Measurements from ENCODE around the gene KLK7. TPM values are rescaled to one million over a fixed set of nuclear protein-coding genes. Genes with fewer than 3 reads are reported as not detected.

Gene KLK7
- total RNA-seq (2014; rRNA removed; shearing (Covaris generic)): not detected in 2 replicates

GRCh38 chr19:50983625-50984292, at the start of gene KLK7:
TSS of gene KLK7 (minus strand) at chr19:50983917. CDS start at chr19:50982399, 1,518 bp downstream.
- no peak for DNase-seq (ENCODE audit: low spot score)

DNA sequence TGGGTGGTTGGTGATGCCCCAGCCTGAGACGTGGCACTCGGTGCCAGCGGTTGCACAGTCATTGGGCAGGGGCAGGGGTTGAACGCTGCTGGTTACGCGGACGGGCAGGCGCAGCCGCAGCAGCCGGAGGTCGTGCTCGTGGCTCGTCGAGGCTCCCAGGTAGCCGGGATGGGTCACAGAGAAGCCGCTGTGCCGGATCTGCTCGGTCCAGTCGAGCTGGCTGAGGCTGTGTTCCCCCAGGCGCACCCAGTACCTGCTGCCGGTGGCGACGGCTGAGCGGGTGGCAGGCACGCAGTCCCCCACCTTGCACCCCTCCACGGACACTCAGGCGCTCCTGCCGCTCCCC, 48.1 kb upstream of the KLK7 start:
- no peak for DNase-seq (ENCODE audit: low spot score)

- DNase-seq (ENCODE audit: low spot score): no peak
Measured at GRCh38 chr19:51031220-51031879, 47.6 kb upstream of the KLK7 start.

DNA sequence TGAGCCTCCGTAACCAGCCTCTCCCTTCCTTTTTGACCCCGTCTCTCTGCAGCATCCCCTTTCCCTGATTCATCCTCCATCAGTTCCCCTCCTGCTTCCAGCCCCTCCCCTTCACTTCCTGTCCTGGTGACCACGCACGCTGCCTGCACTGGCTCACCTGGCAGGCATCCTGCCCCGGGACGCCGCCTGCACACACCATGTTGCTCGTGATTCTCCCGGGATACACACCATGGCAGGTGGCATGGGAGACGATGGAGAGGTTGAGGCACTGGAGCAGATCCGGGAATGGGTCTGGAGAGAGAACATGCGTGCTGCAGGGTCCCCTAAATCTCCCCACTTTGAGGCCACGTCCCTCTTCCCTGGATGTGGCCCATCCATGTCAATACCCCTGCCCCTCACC, 46.9 kb upstream of the KLK7 start:
- no peak for DNase-seq (ENCODE audit: low spot score)

GRCh38 chr19:51029718-51030117, 46.0 kb upstream of the KLK7 start:
- DNase-seq (ENCODE audit: low spot score): no peak

DNA sequence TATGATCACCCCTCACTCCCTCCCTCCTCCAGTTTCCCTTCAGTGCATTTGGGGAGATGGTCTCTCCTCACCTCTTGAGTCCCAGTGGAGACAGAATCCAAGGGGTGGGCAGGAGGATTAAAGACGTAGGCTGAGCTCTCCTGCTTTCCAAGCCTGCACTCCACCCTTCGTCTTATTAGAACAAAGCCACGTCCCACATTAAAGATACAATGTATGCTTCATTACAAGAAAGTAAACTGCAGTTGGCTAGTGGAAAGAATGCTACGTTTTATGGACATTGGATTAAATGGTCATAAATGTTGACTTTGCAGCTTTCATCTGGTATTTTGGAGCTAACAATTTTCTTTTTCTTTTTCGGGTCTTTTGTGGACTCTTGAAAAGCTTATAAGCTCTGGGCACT, 44.2 kb upstream of the KLK7 start:
- no peak for DNase-seq (ENCODE audit: low spot score)

GRCh38 chr19:51027126-51027806, 43.5 kb upstream of the KLK7 start:
- no peak for DNase-seq (ENCODE audit: low spot score)

DNA sequence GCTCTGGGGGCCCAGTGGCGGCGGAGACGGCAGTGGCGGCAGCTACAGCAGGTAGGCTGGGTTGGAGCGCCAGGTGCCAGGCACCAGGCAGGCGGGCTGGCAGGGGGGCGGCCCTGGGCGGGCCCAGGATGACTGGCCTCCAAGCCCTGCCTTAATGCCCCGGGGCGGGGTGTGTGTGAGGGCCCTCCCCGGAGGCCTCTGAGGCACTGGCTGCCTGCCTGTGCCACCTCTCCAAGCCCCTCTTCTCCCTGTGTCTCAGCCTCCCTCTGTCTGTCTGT, 42.8 kb upstream of the KLK7 start, which contains the start of gene KLK11:
Gene KLK11, minus strand, starts transcription at position 63 of the 278 bp plus-strand sequence. CDS start 985 bp downstream, outside the sequence.
- no peak for DNase-seq (ENCODE audit: low spot score)

- DNase-seq (ENCODE audit: low spot score): no peak
Measured at GRCh38 chr19:51025809-51026553, 42.3 kb upstream of the KLK7 start.

DNA sequence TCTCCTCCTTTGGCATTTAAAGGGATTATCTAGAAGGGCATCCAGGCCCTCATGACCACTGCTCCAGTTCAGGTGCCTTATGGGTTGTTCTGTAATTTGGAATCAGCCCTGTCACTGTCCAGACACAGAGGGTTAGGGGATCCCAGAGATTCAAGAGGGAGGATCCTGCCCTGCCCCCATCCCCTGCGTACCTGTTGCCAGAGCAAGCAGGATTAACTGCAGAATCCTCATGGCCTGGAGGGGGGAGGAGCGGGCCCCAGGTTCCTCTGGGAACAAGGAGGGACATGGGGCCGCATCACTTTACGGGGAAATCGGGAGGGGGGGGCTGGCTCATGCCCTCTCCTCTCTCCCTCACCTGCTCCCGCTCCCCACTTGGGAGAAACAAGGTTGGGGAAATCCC, 41.7 kb upstream of the KLK7 start:
- DNase-seq (ENCODE audit: low spot score): no peak

DNA sequence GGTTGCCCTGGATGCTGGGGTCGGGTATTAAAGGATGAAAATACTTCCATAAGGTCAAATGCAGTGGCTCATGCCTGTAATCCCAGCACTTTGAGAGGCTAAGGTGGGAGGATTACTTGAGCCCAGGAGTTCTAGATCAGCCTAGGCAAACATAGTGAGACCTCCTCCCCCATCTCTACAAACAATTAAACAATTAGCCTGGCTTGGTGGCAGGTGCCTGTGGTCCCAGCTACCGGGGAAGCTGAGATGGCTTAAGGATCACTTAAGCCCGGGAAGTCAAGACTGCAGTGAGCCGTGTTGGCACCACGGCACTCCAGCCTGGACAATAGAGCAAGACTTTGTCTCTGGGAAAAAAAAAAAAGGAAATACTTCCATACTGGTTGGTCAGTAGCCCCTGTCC, 41.2 kb upstream of the KLK7 start:
- no peak for DNase-seq (ENCODE audit: low spot score)

- no peak for DNase-seq (ENCODE audit: low spot score)
Measured at GRCh38 chr19:51023946-51024345, 40.2 kb upstream of the KLK7 start.

DNA sequence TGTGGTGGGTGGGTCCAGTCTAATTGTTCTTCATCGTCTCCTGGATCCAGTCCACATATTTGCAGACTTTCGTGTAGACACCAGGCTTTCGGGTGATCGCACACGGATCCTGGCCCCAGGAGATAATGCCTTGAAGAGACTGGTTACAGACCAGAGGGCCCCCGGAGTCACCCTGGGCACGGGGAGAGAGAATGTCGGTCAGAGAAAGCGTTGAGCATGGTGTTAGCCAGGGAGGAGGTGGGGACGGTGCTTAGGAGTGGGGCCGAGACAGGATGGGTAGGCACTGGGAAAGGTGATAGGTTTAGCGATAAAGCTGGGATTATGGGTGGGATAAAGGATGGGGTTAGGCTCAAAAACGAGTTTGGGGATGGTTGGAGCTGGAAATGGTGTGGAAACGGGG, 38.8 kb upstream of the KLK7 start:
- no peak for DNase-seq (ENCODE audit: low spot score)

- peak; percentile 45 for DNase-seq (ENCODE audit: low spot score)
Measured at GRCh38 chr19:51020988-51021651, 37.4 kb upstream of the KLK7 start.

GRCh38 chr19:51019544-51019925, 35.8 kb upstream of the KLK7 start, which contains the start of gene KLK10:
TSS of gene KLK10 (minus strand) at chr19:51019709. CDS start at chr19:51019130, 579 bp downstream.
- no peak for DNase-seq (ENCODE audit: low spot score)

GRCh38 chr19:51018745-51019543, 35.2 kb upstream of the KLK7 start:
- no peak for DNase-seq (ENCODE audit: low spot score)

DNA sequence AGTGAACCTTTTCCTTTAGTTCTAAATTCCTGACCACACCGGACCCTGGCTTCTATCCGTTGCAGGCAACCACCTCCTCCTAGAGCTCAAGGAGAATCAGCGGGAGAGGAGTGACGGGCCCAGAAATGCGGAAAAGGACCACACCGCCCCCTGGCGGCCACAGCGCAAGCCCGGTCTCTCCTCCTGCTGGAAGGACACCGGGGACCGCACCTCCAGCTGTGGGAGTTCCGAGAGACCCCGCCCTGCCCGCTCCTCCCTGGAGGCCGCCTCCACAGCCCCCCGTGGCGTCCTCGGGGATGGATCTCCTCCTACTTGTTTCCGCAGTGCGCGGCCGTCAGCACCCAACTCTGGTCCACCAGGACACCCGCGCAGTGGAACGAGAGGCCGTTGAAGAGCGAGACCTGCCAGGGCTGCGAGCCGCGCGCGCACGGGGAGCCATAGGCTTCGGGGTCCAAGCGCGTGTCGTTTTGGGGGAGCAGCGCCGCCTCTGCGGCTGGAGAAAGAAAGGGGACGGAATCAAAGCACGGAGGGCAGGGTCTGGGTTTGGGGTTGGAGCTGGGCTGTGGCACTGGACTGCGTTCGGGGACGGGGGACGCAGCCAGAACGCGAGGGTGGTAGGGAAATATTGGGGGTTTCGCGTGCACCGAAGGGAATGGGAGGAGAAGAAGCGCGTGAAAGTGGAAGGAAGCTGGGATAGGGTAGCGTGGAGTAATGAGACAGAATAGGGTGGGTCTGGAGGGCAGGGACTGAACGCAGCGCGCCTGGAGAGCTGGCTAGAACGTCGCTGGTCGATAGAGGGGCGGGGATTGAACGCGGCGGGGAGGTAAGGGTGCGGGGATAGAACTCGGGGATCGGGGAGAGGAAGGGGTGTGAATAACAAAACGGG, 33.3 kb upstream of the KLK7 start:
- no peak for DNase-seq (ENCODE audit: low spot score)

GRCh38 chr19:51015691-51016267, 32.1 kb upstream of the KLK7 start:
- no peak for DNase-seq (ENCODE audit: low spot score)

DNA sequence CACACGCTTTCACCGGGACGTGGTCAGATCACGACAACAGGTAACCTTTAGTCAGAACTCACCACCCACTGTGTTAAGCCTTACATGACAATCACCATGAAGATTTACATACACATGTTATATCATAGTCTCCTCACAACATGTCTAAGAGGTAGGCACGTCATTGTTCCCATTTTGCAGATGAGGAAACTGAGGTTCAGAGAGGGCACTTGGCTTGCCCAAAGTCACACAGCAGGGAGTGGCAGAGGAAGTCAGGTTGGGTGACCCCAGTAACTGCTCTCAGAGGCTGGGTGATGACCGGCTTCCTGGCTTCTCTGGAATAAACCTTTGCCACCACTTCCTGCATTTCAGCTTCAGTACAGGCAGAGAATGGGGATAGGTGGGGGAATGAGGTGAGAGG, 30.5 kb upstream of the KLK7 start:
- no peak for DNase-seq (ENCODE audit: low spot score)
